GM12872 (cell line): ENCODE results near the gene AQP10.

Experiments
- TF ChIP-seq, protein P1 (sequence below): IDR thresholded peaks from 3 replicates; pipeline ENCODE4 v1.5.1; 2011; ENCODE audit warnings: low read depth, mild to moderate bottlenecking, low read length, moderate library complexity; ENCODE audit not compliant: insufficient read depth

AQP10 gene

DNA sequence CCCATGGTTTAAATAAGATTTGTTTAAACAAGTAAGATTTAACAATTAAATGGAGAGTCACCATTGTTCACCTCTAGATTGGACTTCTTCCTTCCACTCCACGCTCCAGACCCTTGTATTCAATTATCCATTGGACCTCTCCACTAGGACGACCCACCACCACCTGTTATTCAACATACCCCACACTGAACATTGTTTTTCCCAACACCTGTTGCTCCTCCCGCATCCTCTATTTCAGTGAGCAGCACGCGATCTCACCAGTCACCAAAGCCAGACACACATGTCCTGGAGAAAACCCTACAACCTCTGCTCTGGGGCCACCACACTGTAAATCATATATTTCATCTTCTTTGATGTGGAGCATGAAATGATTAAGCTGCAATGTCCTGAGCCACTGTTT, 33.1 kb downstream of the AQP10 start:
- TF ChIP-seq, protein P1, sequence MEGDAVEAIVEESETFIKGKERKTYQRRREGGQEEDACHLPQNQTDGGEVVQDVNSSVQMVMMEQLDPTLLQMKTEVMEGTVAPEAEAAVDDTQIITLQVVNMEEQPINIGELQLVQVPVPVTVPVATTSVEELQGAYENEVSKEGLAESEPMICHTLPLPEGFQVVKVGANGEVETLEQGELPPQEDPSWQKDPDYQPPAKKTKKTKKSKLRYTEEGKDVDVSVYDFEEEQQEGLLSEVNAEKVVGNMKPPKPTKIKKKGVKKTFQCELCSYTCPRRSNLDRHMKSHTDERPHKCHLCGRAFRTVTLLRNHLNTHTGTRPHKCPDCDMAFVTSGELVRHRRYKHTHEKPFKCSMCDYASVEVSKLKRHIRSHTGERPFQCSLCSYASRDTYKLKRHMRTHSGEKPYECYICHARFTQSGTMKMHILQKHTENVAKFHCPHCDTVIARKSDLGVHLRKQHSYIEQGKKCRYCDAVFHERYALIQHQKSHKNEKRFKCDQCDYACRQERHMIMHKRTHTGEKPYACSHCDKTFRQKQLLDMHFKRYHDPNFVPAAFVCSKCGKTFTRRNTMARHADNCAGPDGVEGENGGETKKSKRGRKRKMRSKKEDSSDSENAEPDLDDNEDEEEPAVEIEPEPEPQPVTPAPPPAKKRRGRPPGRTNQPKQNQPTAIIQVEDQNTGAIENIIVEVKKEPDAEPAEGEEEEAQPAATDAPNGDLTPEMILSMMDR = no peak

DNA sequence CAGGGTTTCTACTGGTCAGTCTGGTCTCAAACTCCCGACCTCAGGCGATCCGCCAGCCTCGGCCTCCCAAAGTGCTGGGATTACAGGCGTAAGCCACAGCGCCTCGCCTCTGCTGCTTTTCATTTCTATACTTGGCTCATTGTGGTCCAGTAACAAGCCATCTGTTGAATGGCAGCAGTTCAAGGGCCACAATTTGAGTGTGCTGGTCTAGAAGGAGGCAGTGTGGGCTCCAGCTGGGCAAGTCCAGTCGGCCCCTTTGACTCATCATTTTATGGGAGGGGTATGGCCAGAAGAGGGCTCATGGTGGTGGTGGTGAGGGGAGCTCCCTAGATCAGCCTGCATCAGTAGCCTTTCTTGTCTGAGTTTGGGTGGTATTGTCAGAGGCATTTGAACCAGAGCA, 37.6 kb downstream of the AQP10 start:
- TF ChIP-seq, protein P1 = no peak

GRCh38 chr1:154360288-154360687, 39.4 kb downstream of the AQP10 start:
- TF ChIP-seq, protein P1 = no peak

DNA sequence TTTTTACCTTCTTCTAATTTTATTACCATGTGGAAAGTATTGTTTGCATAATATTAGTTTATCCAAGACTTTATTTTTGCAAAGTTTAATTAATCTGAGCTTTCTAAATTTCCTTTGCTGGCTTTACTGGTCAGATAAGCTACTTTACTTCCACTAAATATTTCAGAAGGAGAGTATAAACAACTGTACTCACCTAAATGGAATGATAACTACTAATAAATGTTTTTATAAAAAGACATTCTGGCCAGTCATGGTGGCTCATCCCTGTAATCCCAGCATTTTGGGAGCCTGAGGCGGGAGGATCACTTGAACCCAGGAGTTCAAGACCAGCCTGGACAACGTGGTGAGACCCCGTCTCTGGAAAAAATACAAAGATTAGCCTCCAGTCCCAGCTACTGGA, 40.5 kb downstream of the AQP10 start:
- TF ChIP-seq, protein P1 = no peak

- TF ChIP-seq, protein P1 = no peak
Observed at GRCh38 chr1:154371436-154371835, 50.5 kb downstream of the AQP10 start.
